ENCODE measurements around the gene DCAF17. TPM values are rescaled to one million over a fixed set of nuclear protein-coding genes. Genes with fewer than 3 reads are reported as not detected.

Gene DCAF17
- total RNA-seq, 1 donor from 2014 or later: 25.2 TPM

DNA sequence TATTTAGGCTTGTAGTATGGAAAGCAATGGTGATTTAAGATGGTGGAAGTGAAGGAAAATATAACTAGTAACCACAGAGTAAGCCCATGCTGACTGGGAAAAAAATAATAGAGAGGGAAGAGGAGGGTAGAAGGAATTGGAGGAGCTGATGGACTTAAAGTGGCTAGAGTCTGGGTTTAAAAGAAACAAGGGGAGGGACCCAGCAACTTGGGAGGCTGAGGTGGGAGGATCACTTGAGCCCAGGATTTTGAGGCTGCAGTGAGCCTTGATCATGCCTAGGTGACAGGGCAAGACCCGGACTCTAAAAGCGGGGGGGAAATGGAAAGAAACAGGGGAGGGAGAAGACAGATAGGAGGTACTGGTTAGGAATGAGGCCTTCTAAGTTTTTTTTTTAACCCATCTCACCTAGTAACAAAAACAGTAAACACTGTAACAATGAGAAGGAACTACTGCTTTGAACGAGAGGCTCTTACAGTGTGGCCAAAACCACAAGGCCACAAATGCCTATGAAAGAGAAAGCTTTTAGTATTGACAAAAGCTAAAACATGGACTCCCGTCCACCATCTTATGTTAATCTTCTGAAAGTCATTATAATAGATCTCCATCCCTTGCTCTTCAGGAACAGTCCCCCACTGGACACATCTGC, 26.9 kb upstream of the DCAF17 start:
- H3K4me1 ChIP-seq (ENCODE audit: insufficient read depth, low read length): peaks cover 41% of the 10 kb centered on the region
- no peak for FAIRE-seq
- Mint-ChIP-seq H3K9me3 (ENCODE audit: unreplicated experiment) (no peaks in the 10 kb centered on the region), H3K27me3 (ENCODE audit: low read depth, unreplicated experiment) (no peaks in the 10 kb centered on the region), H3K4me3 (ENCODE audit: unreplicated experiment) (no peak overlapping the region), H3K27ac (ENCODE audit: unreplicated experiment) (no peak overlapping the region), H3K4me1 (ENCODE audit: low read depth, unreplicated experiment) (peaks cover 42% of the 10 kb centered on the region), H3K36me3 (ENCODE audit: low read depth, unreplicated experiment) (peaks cover 4% of the 10 kb centered on the region)
- no peak overlapping the region for H3K4me3 ChIP-seq (ENCODE audit: insufficient read depth, low read depth, low read length)
- H3K79me2 ChIP-seq (ENCODE audit: insufficient read depth, low read length): peaks cover 8% of the 10 kb centered on the region
- no peak overlapping the region for H3K4me2 ChIP-seq (ENCODE audit: low read length)
- no peak for DNase-seq (ENCODE audit: low read depth)
- H4K20me1 ChIP-seq (ENCODE audit: insufficient read depth, low read length): no peaks in the 10 kb centered on the region
- TF ChIP-seq EZH2 (IDR thresholded peaks at IDR 0.05; ENCODE audit: insufficient read depth, low read length): no peak
- TF ChIP-seq, protein P1, sequence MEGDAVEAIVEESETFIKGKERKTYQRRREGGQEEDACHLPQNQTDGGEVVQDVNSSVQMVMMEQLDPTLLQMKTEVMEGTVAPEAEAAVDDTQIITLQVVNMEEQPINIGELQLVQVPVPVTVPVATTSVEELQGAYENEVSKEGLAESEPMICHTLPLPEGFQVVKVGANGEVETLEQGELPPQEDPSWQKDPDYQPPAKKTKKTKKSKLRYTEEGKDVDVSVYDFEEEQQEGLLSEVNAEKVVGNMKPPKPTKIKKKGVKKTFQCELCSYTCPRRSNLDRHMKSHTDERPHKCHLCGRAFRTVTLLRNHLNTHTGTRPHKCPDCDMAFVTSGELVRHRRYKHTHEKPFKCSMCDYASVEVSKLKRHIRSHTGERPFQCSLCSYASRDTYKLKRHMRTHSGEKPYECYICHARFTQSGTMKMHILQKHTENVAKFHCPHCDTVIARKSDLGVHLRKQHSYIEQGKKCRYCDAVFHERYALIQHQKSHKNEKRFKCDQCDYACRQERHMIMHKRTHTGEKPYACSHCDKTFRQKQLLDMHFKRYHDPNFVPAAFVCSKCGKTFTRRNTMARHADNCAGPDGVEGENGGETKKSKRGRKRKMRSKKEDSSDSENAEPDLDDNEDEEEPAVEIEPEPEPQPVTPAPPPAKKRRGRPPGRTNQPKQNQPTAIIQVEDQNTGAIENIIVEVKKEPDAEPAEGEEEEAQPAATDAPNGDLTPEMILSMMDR (IDR thresholded peaks at IDR 0.05; ENCODE audit: insufficient read depth, low read depth, low read length): no peak
- no peak overlapping the region for H3K27ac ChIP-seq (ENCODE audit: low read depth, low read length)
- no peak overlapping the region for H2AFZ ChIP-seq (ENCODE audit: low read depth, low read length)
- H3K27me3 ChIP-seq (ENCODE audit: insufficient read depth, low read length): no peaks in the 10 kb centered on the region
- H3K9me3 ChIP-seq (ENCODE audit: insufficient read depth, low read depth, low read length): no peaks in the 10 kb centered on the region
- H3K9ac ChIP-seq (ENCODE audit: low read length): no peak overlapping the region
- no peaks in the 10 kb centered on the region for H3K36me3 ChIP-seq (ENCODE audit: insufficient read depth, low read length)

DNA sequence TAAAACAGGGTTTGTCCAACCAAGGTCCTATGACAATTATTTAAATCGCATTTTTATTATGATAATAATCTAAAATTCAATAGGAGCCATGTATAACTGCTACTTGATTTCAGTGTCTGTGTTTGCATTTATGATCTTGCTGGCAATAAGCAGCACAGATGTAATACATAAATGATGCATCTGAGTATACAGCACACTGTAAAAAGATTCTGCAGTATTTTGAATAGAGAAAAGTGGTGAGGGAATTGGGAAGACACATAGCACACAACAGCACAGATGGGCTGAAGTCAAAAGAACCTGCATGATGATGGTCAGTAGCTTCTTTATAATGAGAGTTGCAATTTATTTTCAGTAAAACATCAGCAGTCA, 26.4 kb upstream of the DCAF17 start:
- DNase-seq (ENCODE audit: low read depth): no peak
- no peak overlapping the region for H3K9ac ChIP-seq (ENCODE audit: low read length)
- H3K4me3 ChIP-seq (ENCODE audit: insufficient read depth, low read depth, low read length): no peak overlapping the region
- H3K4me1 ChIP-seq (ENCODE audit: insufficient read depth, low read length): peaks cover 40% of the 10 kb centered on the region
- H3K4me1 Mint-ChIP-seq (ENCODE audit: low read depth, unreplicated experiment): peaks cover 42% of the 10 kb centered on the region
- H3K4me2 ChIP-seq (ENCODE audit: low read length): no peak overlapping the region
- peaks cover 8% of the 10 kb centered on the region for H3K79me2 ChIP-seq (ENCODE audit: insufficient read depth, low read length)
- H3K9me3 ChIP-seq (ENCODE audit: insufficient read depth, low read depth, low read length): no peaks in the 10 kb centered on the region
- no peaks in the 10 kb centered on the region for H4K20me1 ChIP-seq (ENCODE audit: insufficient read depth, low read length)
- no peak overlapping the region for H3K4me3 Mint-ChIP-seq (ENCODE audit: unreplicated experiment)
- no peaks in the 10 kb centered on the region for H3K9me3 Mint-ChIP-seq (ENCODE audit: unreplicated experiment)
- H3K27ac Mint-ChIP-seq (ENCODE audit: unreplicated experiment): no peak overlapping the region
- H3K27me3 ChIP-seq (ENCODE audit: insufficient read depth, low read length): no peaks in the 10 kb centered on the region
- TF ChIP-seq EZH2 (IDR thresholded peaks at IDR 0.05; ENCODE audit: insufficient read depth, low read length): no peak
- TF ChIP-seq, protein P1 (IDR thresholded peaks at IDR 0.05; ENCODE audit: insufficient read depth, low read depth, low read length): no peak
- H3K36me3 ChIP-seq (ENCODE audit: insufficient read depth, low read length): no peaks in the 10 kb centered on the region
- no peak overlapping the region for H2AFZ ChIP-seq (ENCODE audit: low read depth, low read length)
- peaks cover 4% of the 10 kb centered on the region for H3K36me3 Mint-ChIP-seq (ENCODE audit: low read depth, unreplicated experiment)
- H3K27ac ChIP-seq (ENCODE audit: low read depth, low read length): no peak overlapping the region
- no peak for FAIRE-seq
- no peaks in the 10 kb centered on the region for H3K27me3 Mint-ChIP-seq (ENCODE audit: low read depth, unreplicated experiment)

DNA sequence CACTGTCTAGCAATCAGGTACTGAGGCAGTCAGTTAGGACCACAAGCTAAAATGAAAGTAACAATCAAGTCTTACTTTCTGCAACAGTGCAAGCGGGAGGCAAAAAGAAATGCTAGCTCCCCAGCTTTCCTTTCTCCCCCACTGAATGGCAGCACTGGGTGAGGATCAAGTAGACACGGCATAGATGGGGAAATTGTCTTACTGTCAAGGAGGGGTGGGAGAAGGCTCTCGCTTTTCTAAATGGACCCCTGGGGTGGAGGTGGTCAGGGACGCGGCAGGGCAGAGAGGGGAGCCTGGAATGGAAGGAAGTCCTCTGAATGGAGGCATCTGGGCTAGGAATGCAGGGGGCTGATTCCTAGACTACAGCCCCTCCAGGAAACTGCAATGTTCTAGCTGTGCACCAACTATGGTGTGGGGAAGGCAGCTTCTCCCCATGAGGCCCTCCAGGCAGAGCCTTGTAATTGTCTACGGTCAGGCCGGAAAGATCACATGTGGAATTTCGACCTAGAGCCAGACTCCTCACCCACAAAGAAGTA, 24.5 kb upstream of the DCAF17 start:
- Histone ChIP-seq H3K36me3 (ENCODE audit: insufficient read depth, low read length) (no peaks in the 10 kb centered on the region), H3K4me1 (ENCODE audit: insufficient read depth, low read length) (peaks cover 23% of the 10 kb centered on the region), H3K4me2 (ENCODE audit: low read length) (peak overlapping the region; percentile 83), H4K20me1 (ENCODE audit: insufficient read depth, low read length) (no peaks in the 10 kb centered on the region), H3K27me3 (ENCODE audit: insufficient read depth, low read length) (no peaks in the 10 kb centered on the region), H3K9ac (ENCODE audit: low read length) (peak overlapping the region; percentile 58), H3K27ac (ENCODE audit: low read depth, low read length) (no peak overlapping the region), H3K79me2 (ENCODE audit: insufficient read depth, low read length) (peaks cover 8% of the 10 kb centered on the region), H3K4me3 (ENCODE audit: insufficient read depth, low read depth, low read length) (peak overlapping the region; percentile 40), H3K9me3 (ENCODE audit: insufficient read depth, low read depth, low read length) (no peaks in the 10 kb centered on the region), H2AFZ (ENCODE audit: low read depth, low read length) (peak overlapping the region; percentile 67)
- peaks cover 29% of the 10 kb centered on the region for H3K4me1 Mint-ChIP-seq (ENCODE audit: low read depth, unreplicated experiment)
- peaks cover 4% of the 10 kb centered on the region for H3K36me3 Mint-ChIP-seq (ENCODE audit: low read depth, unreplicated experiment)
- no peak for FAIRE-seq
- H3K27ac Mint-ChIP-seq (ENCODE audit: unreplicated experiment): peak overlapping the region; percentile 55
- no peaks in the 10 kb centered on the region for H3K27me3 Mint-ChIP-seq (ENCODE audit: low read depth, unreplicated experiment)
- DNase-seq (ENCODE audit: low read depth): no peak
- H3K4me3 Mint-ChIP-seq (ENCODE audit: unreplicated experiment): no peak overlapping the region
- TF ChIP-seq, protein P1 (IDR thresholded peaks at IDR 0.05; ENCODE audit: insufficient read depth, low read depth, low read length): no peak
- TF ChIP-seq EZH2 (IDR thresholded peaks at IDR 0.05; ENCODE audit: insufficient read depth, low read length): no peak
- no peaks in the 10 kb centered on the region for H3K9me3 Mint-ChIP-seq (ENCODE audit: unreplicated experiment)
